Testis (tissue), 3 donors: Measurements from ENCODE around the gene BDKRB1. TPM values are rescaled to one million over a fixed set of nuclear protein-coding genes. Genes with fewer than 3 reads are reported as not detected.

Source experiments
- DNase-seq: peaks from one replicate; pipeline ENCODE4 v3.0.0-alpha.2; 2019
- H3K27ac ChIP-seq, 2 donors: fragments of 200-600 bp; sonication (generic); one replicate each; pipeline ENCODE4 v1.5.1; 2019
- H3K27me3 ChIP-seq: fragments of 200-600 bp; sonication (generic); one replicate; pipeline ENCODE4 v1.5.1; 2019
- H3K36me3 ChIP-seq: fragments of 200-600 bp; sonication (generic); one replicate; pipeline ENCODE4 v1.5.1; 2017; ENCODE audit warnings: low read depth; ENCODE audit errors: missing control alignments
- H3K4me1 ChIP-seq: fragments of 200-600 bp; sonication (generic); one replicate; pipeline ENCODE4 v1.5.1; 2019
- H3K4me3 ChIP-seq, 2 donors: fragments of 200-600 bp; sonication (generic); one replicate each; pipeline ENCODE4 v1.5.1; 2017 to 2019
- H3K9me3 ChIP-seq: fragments of 200-600 bp; sonication (generic); one replicate; pipeline ENCODE4 v1.5.1; 2017
- CTCF ChIP-seq, 3 experiments: fragments of 450-650 bp in 2 of 3; fragments of 200-600 bp in 1 of 3; sonication (generic) in 1 of 3; IDR thresholded peaks; one replicate each; pipeline ENCODE4 v1.5.1; 2016 to 2019; ENCODE audit warnings: antibody characterized with exemption in 3 of 3, mild to moderate bottlenecking in 2 of 3, moderate library complexity in 1 of 3
- POLR2A ChIP-seq: fragments of 450-650 bp; IDR thresholded peaks from one replicate; pipeline ENCODE4 v1.6.1; 2017; ENCODE audit warnings: antibody characterized with exemption, mild to moderate bottlenecking, moderate library complexity
- WGBS, 2 donors: methylation state at CpG; one replicate each; pipeline ENCODE4 v1.1.5; 2018; 5-methylcytosine and 5-hydroxymethylcytosine counted together
- intact Hi-C: fragments of 100-400 bp; cut with DNase I; formaldehyde crosslinking; loops from one replicate; pipeline ENCODE4 v1.15.1; 2023; ENCODE audit warnings: low total_unique reads
- polyA plus RNA-seq: library from polyadenylated mRNA; stranded (reverse); fragments of 350-450 nt; fragmentation: Illumina TruSeq; extraction: RNeasy Lipid Tissue Mini Kit (QIAGEN cat#74804); gene quantifications from one replicate; pipeline ENCODE4 v1.2.3, GENCODE V29; 2014; ENCODE audit warnings: low read depth, low replicate concordance; ENCODE audit not compliant: insufficient read depth
- total RNA-seq, 2 donors: library from RNA; depleted of rRNA; stranded (reverse); fragments of >200 nt; gene quantifications; one replicate each; pipeline ENCODE4 v1.2.3, GENCODE V29; 2016

Gene BDKRB1
- total and polyA plus RNA-seq, 3 donors from 2014 or later, result 3.3 to 4.9 (median 3.4) TPM

GRCh38 chr14:96225213-96225612 lies 30.8 kb upstream of the BDKRB1 start:
- DNase-seq, result no peak
- intact Hi-C loops, result no loop called here
- H3K36me3 ChIP-seq, result no peaks in the 10 kb centered on the region
- no peak overlapping the region for H3K27ac ChIP-seq
- H3K4me3 ChIP-seq, result no peak overlapping the region
- WGBS, 2 donors, result 92 to 99% methylated on average over 5 of the region's 5 CpGs
- TF ChIP-seq CTCF (IDR thresholded peaks at IDR 0.05) (no peak), POLR2A (no peak)
- no peaks in the 10 kb centered on the region for H3K4me1 ChIP-seq
- no peaks in the 10 kb centered on the region for H3K27me3 ChIP-seq
- H3K9me3 ChIP-seq, result no peaks in the 10 kb centered on the region

GRCh38 chr14:96225745-96226151 lies 30.3 kb upstream of the BDKRB1 start:
- TF ChIP-seq POLR2A, result no peak
- TF ChIP-seq CTCF (IDR thresholded peaks at IDR 0.05), result no peak
- WGBS, 2 donors, result 43 to 63% methylated on average over 5 of the region's 5 CpGs
- Histone ChIP-seq H3K9me3 (no peaks in the 10 kb centered on the region), H3K36me3 (no peaks in the 10 kb centered on the region), H3K27ac (no peak overlapping the region), H3K27me3 (no peaks in the 10 kb centered on the region), H3K4me3 (no peak overlapping the region), H3K4me1 (no peaks in the 10 kb centered on the region)
- intact Hi-C loops, result no loop called here
- DNase-seq, result no peak

- no peaks in the 10 kb centered on the region for H3K36me3 ChIP-seq
- no peaks in the 10 kb centered on the region for H3K27me3 ChIP-seq
- TF ChIP-seq POLR2A (no peak), CTCF (IDR thresholded peaks at IDR 0.05) (no peak)
- 84 to 95% methylated on average over 7 of the region's 7 CpGs for WGBS, 2 donors
- intact Hi-C loops, result no loop called here
- no peak for DNase-seq
- H3K4me3 ChIP-seq, result no peak overlapping the region
- H3K4me1 ChIP-seq, result no peaks in the 10 kb centered on the region
- no peaks in the 10 kb centered on the region for H3K9me3 ChIP-seq
- H3K27ac ChIP-seq, result no peak overlapping the region
Observed at GRCh38 chr14:96227428-96227827, 28.6 kb upstream of the BDKRB1 start.

- no peak overlapping the region for H3K27ac ChIP-seq
- WGBS, 2 donors, result 93 to 98% methylated on average over 6 of the region's 6 CpGs
Observed at GRCh38 chr14:96229315-96229714, 26.7 kb upstream of the BDKRB1 start.

More at GRCh38 chr14:96229315-96229714, 26.7 kb upstream of the BDKRB1 start:
- intact Hi-C loops, result no loop called here
- no peaks in the 10 kb centered on the region for H3K9me3 ChIP-seq
- H3K36me3 ChIP-seq, result no peaks in the 10 kb centered on the region
- no peak overlapping the region for H3K4me3 ChIP-seq
- no peaks in the 10 kb centered on the region for H3K27me3 ChIP-seq
- DNase-seq, result no peak
- TF ChIP-seq POLR2A, result no peak
- TF ChIP-seq CTCF (IDR thresholded peaks at IDR 0.05), result no peak
- H3K4me1 ChIP-seq, result no peaks in the 10 kb centered on the region
